ENCODE data around the gene DGKA. TPM values are rescaled to one million over a fixed set of nuclear protein-coding genes. Genes with fewer than 3 reads are reported as not detected.

DGKA gene
- total RNA-seq, 4 donors from 2014 or later = 1.9 to 5.0 (median 2.6) TPM

GRCh38 chr12:55942055-55942454, 11.1 kb downstream of the DGKA start:
- ATAC-seq (no peak), DNase-seq (no peak)
- Histone ChIP-seq H3K36me3 (no peaks in the 10 kb centered on the region), H3K27ac (no peak overlapping the region), H3K27me3 (no peaks in the 10 kb centered on the region), H3K4me1 (peaks cover 0 to 5% of the 10 kb centered on the region in 2 donors), H3K9me3 (no peaks in the 10 kb centered on the region), H3K4me3 (no peak overlapping the region)
- no peak for TF ChIP-seq POLR2A (IDR thresholded peaks at IDR 0.05)
- no peak for TF ChIP-seq CTCF (IDR thresholded peaks at IDR 0.05 in 4 of 5, conservative IDR thresholded peaks at IDR 0.05 in 1 of 5)
- intact Hi-C loops (cut with DNase I; ENCODE audit: low total_unique reads) (no loop called here), in situ Hi-C loops (cut with MboI; ENCODE audit: low sequenced_read_pairs in 4 of 4) (loop anchor here in 3 of 4 donors (5.0 to 25.0 kb wide), 3 partner anchors 130 to 305 kb away; partner anchors contain the start of genes OR10P1 (in 1 of the 3), ORMDL2 (in 1 of the 3) and SARNP (in 1 of the 3))

GRCh38 chr12:55942577-55943136, 11.7 kb downstream of the DGKA start:
- intact Hi-C loops (cut with DNase I; ENCODE audit: low total_unique reads) (no loop called here), in situ Hi-C loops (cut with MboI; ENCODE audit: low sequenced_read_pairs in 4 of 4) (loop anchor here in 3 of 4 donors (5.0 to 25.0 kb wide), 3 partner anchors 130 to 305 kb away; partner anchors contain the start of genes OR10P1 (in 1 of the 3), ORMDL2 (in 1 of the 3) and SARNP (in 1 of the 3))
- no peaks in the 10 kb centered on the region for H3K36me3 ChIP-seq
- no peak for ATAC-seq
- H3K27ac ChIP-seq = no peak overlapping the region
- no peak overlapping the region for H3K4me3 ChIP-seq
- DNase-seq = no peak
- peaks cover 0 to 5% of the 10 kb centered on the region in 2 donors for H3K4me1 ChIP-seq
- H3K27me3 ChIP-seq = no peaks in the 10 kb centered on the region
- TF ChIP-seq POLR2A (IDR thresholded peaks at IDR 0.05) (no peak), CTCF (IDR thresholded peaks at IDR 0.05 in 4 of 5, conservative IDR thresholded peaks at IDR 0.05 in 1 of 5) (no peak)
- no peaks in the 10 kb centered on the region for H3K9me3 ChIP-seq

GRCh38 chr12:55946553-55946952, 15.6 kb downstream of the DGKA start:
- Histone ChIP-seq H3K4me3 (no peak overlapping the region), H3K36me3 (no peaks in the 10 kb centered on the region), H3K27me3 (no peaks in the 10 kb centered on the region), H3K27ac (no peak overlapping the region), H3K4me1 (no peaks in the 10 kb centered on the region), H3K9me3 (no peaks in the 10 kb centered on the region)
- TF ChIP-seq POLR2A (IDR thresholded peaks at IDR 0.05) (no peak), CTCF (IDR thresholded peaks at IDR 0.05 in 4 of 5, conservative IDR thresholded peaks at IDR 0.05 in 1 of 5) (no peak)
- ATAC-seq (no peak), DNase-seq (no peak)
- intact Hi-C loops (cut with DNase I; ENCODE audit: low total_unique reads) = no loop called here
- in situ Hi-C loops (cut with MboI; ENCODE audit: low sequenced_read_pairs in 4 of 4) = loop anchor here in 2 of 4 donors (25.0 kb wide), 2 partner anchors 134 to 309 kb away; partner anchors contain the start of genes OR10P1 (in 1 of the 2), ORMDL2 (in 1 of the 2) and SARNP (in 1 of the 2)

- Histone ChIP-seq H3K36me3 (no peaks in the 10 kb centered on the region), H3K9me3 (no peaks in the 10 kb centered on the region), H3K4me1 (no peaks in the 10 kb centered on the region), H3K27ac (no peak overlapping the region), H3K4me3 (no peak overlapping the region), H3K27me3 (no peaks in the 10 kb centered on the region)
- DNase-seq (no peak), ATAC-seq (no peak)
- TF ChIP-seq CTCF (IDR thresholded peaks at IDR 0.05 in 4 of 5, conservative IDR thresholded peaks at IDR 0.05 in 1 of 5) (no peak), POLR2A (IDR thresholded peaks at IDR 0.05) (no peak)
- in situ Hi-C loops (cut with MboI; ENCODE audit: low sequenced_read_pairs in 4 of 4) (no loop called here), intact Hi-C loops (cut with DNase I; ENCODE audit: low total_unique reads) (no loop called here)
Measured at GRCh38 chr12:55955344-55955743, 24.4 kb downstream of the DGKA start.
